ENCODE results near the gene ACADM. TPM values are rescaled to one million over a fixed set of nuclear protein-coding genes. Genes with fewer than 3 reads are reported as not detected.
A peak's percentile ranks its signal among the peaks of the same experiment; 100 is the strongest.

ACADM gene
- total and polyA plus RNA-seq, 2 of the 13 experiments (the other 11 are each of a cell fraction or from before 2014, with no cell fraction given): 43.7 to 92.2 TPM

- peak; percentile 94 for TF ChIP-seq E2F1 (CRISPR knock-in tag; IDR thresholded peaks at IDR 0.05)
- peak; percentile 84 for TF ChIP-seq UBTF (CRISPR knock-in tag; IDR thresholded peaks at IDR 0.05)
- no peak for TF ChIP-seq DNMT3B (CRISPR knock-in tag; conservative IDR thresholded peaks at IDR 0.05)
- TF ChIP-seq NONO (IDR thresholded peaks at IDR 0.05): no peak
- TF ChIP-seq NONO (CRISPR knock-in tag; conservative IDR thresholded peaks at IDR 0.05): peak; percentile 92
- TF ChIP-seq POGK (CRISPR knock-in tag; conservative IDR thresholded peaks at IDR 0.05): peak; percentile 60
- no peak for TF ChIP-seq ZNF3 (CRISPR knock-in tag; IDR thresholded peaks at IDR 0.05)
- TF ChIP-seq HHEX (CRISPR knock-in tag; IDR thresholded peaks at IDR 0.05): no peak
- TF ChIP-seq PBX3 (CRISPR knock-in tag; IDR thresholded peaks at IDR 0.05; ENCODE audit: borderline replicate concordance): no peak
- no peak for TF ChIP-seq PBX2 (CRISPR knock-in tag; IDR thresholded peaks at IDR 0.05)
- no peak for TF ChIP-seq ADNP (CRISPR knock-in tag; IDR thresholded peaks at IDR 0.05)
- TF ChIP-seq NFIC (IDR thresholded peaks at IDR 0.05; ENCODE audit: low read length): peak; percentile 39; the same call in 1 of the 2 replicates
- TF ChIP-seq ZNF44 (CRISPR knock-in tag; IDR thresholded peaks at IDR 0.05): 0 out of 2 replicates have a peak, but pooled peaks have one; percentile 13
- TF ChIP-seq ZNF629 (CRISPR knock-in tag; conservative IDR thresholded peaks at IDR 0.05): peak; percentile 38
- TF ChIP-seq ZNF451 (CRISPR knock-in tag; IDR thresholded peaks at IDR 0.05): no peak; the same call in 1 of the 2 replicates
- no peak for TF ChIP-seq MAFK (conservative IDR thresholded peaks at IDR 0.05 in 1 of 2, IDR thresholded peaks at IDR 0.05 in 1 of 2; ENCODE audit: low read length in 2 of 2)
- TF ChIP-seq PRDM10 (CRISPR knock-in tag; IDR thresholded peaks at IDR 0.05; ENCODE audit: low read depth): no peak
- TF ChIP-seq ZNF746 (CRISPR knock-in tag; IDR thresholded peaks at IDR 0.05): no peak
Observed at GRCh38 chr1:75724472-75725022, at the start of gene ACADM (continued).
